ENCODE data around the gene PGAM5. TPM values are rescaled to one million over a fixed set of nuclear protein-coding genes. Genes with fewer than 3 reads are reported as not detected.

The PGAM5 gene
- polyA plus RNA-seq, 4 donors = 21.0 to 26.4 (median 22.8) TPM

DNA sequence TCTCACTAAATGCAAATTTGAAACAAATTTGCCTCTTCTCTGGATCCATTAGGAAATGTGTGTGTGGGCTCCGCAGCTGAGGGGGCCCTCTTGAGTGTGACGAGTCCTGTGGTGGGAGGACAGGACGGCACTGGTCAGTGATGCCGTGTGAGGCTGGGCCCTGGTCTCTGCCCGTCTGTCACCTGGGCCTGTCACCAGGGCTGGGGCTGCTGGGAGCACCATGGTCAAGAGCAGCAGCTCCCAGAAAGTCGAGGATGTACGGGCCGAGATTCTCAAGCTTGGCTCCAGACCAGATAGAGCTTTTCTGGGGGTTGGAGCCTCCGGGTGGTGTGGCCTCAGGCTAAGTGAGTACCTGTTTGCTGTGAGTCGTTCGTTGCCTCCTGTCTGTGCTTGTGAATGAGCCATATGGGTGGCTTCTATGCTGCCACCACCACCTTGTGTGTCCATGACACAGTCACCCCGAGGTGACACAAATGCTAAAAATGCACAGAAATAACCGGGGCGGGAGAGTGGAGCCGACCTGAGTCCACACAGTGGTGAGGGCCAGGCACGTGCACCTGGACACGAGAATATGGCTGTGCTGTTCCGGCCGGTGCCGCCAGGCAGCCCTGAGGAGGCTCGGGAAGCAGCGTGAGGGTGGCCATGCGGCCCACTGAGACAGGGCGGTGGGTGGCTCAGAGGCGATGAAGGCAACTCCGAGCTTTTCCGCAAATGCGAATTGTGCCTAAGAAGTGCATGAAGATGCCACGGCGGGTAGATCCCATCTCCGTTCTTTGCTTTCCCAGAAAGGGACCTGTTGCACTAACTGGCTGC, 8.7 kb downstream of the PGAM5 start:
- no peak for DNase-seq (ENCODE audit: low read depth in 4 of 4, low spot score in 3 of 4)

GRCh38 chr12:132719954-132720324, 9.3 kb downstream of the PGAM5 start:
- no peak for DNase-seq (ENCODE audit: low read depth in 4 of 4, low spot score in 3 of 4)

DNA sequence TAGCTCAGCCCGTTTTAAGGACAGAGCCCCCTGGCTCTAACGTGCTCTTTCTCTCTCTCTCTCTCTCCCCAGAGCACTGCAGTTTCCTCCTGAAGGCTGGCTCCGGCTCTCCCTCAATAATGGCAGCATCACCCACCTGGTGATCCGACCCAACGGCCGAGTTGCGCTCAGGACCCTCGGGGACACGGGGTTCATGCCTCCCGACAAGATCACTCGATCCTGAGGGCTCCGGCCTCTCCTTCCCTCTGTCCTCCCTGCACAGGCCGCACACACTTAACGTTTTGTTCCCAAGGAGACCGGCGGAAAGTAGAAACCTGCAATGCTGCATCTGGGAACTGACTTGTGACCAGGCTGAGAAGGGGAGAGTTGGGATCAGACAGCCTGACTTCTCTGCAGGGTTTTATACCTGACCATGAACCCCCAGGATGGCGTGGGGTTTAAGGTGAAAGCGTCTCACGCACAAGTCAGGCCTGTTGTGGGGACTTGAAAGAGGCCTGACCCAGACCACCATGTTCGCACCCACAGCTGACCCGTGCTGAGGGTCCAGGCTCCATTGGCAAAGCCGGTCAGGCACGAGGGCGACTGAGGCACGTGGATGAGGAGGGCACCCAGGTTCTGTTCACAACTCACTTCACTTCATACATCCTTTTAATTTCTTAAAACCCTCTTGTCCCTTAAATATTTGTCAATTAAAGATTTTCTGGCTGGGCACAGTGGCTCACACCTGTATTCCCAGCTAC, 10.1 kb downstream of the PGAM5 start:
- no peak for DNase-seq (ENCODE audit: low read depth in 4 of 4, low spot score in 3 of 4)

GRCh38 chr12:132723015-132723763, 12.5 kb downstream of the PGAM5 start:
- DNase-seq (ENCODE audit: low read depth in 4 of 4, low spot score in 3 of 4) = no peak

GRCh38 chr12:132723764-132724140, 13.1 kb downstream of the PGAM5 start:
- no peak for DNase-seq (ENCODE audit: low read depth in 4 of 4, low spot score in 3 of 4)

DNA sequence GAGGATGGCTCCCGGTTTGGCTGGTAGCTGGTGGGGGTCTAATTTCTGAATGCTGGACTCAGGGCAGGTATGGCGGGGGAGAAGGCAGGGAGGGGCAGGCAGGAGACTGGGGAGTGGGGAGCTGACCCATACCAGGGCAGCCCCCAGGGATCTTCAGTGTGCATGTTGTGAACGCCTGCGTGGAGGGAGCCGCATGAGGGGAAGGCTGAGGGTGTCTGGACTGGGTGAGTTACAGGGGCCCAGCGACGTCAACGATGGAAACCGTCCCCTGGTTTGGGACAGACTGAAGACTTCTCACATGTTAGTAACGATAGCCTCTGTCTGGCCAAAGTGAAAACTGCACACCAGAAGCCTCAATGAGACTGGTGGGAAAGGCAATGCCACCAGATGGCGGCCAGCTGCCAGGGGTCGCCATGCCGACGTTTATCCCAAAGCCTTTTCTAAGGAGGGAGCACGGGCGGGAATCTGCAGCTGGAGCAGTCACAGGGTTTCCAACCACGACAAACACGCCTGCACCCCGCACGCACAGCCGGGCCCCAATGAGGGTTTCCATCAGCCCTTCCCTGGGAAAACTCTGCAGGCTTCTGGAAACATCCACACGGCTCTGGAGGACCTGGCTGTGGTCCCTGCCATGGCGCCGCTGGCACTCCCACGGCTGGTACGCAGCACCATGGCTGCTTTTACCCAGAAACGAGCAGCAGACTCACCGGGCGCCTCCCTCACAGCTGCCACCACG, 14.0 kb downstream of the PGAM5 start:
- no peak for DNase-seq (ENCODE audit: low read depth in 4 of 4, low spot score in 3 of 4)

DNA sequence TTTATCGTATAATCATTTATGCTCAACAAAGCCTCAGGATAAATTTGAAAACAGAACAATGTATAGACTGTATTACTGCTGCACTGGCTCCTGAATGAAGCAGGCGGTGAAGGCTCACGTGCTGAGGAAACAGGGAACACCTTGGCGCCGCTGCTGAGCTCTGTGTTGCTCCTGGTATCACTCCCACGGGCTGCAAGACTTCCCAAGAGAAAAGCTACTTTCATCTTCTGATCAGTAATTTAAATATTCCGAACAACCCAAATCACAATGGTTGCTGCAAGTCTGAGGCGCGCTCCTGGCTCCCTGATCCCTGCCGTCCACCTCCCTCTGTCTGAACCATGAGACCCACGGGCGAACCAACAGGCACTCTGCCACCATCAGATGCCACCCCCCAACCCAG, 15.7 kb downstream of the PGAM5 start:
- DNase-seq (ENCODE audit: low read depth in 4 of 4, low spot score in 3 of 4) = no peak

DNA sequence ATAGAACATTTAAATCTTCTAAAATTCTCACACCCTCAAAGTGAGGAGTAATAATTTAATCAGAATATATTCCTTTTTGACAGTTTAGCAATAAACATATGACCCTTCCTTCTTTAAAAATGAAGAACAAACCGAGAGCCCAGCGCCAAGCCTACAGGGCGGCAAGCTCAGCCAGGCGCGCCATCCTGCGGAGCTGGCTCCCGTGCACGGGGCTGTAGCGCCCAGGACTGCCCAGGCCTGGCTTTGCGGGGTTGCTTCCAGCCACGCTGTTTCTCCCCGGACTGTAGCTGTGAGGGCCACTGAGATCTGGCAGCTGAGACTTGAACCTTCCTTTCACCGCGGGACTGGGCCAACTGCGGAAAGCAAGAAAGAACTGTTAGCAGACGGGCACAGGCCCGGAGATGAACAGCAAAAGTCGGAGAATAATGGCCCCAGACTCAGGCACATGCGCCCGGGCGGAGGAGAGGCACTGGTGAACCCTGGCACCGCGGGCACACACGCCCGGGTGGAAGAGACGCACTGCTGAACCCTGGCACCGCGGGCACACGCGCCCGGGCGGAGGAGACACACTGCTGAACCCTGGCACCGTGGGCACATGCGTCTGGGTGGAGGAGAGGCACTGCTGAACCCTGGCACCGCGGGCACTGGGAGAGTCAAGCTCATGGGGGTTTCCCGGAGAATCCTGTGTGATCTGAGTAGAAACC, 16.6 kb downstream of the PGAM5 start:
- no peak for DNase-seq (ENCODE audit: low read depth in 4 of 4, low spot score in 3 of 4)

DNA sequence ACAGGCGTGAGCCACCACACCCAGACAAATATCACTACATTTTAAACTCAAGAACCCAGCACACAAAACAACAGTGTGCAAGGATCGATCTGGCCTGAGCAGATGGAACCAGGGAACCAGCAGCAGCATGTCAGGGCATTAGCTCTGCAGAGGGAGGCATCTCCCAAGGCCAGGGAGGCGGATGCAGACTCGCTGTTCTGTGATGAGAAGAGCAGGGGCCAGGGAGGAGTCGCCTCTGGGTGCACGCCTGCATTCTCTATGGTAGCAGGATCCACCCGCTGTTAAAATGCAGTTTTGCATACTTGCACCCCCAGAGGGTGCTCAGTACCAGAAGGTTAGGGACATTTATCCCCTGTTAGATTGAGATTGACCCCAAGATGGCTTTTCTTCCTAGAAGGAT, 17.9 kb downstream of the PGAM5 start:
- DNase-seq (ENCODE audit: low read depth in 4 of 4, low spot score in 3 of 4) = no peak

DNA sequence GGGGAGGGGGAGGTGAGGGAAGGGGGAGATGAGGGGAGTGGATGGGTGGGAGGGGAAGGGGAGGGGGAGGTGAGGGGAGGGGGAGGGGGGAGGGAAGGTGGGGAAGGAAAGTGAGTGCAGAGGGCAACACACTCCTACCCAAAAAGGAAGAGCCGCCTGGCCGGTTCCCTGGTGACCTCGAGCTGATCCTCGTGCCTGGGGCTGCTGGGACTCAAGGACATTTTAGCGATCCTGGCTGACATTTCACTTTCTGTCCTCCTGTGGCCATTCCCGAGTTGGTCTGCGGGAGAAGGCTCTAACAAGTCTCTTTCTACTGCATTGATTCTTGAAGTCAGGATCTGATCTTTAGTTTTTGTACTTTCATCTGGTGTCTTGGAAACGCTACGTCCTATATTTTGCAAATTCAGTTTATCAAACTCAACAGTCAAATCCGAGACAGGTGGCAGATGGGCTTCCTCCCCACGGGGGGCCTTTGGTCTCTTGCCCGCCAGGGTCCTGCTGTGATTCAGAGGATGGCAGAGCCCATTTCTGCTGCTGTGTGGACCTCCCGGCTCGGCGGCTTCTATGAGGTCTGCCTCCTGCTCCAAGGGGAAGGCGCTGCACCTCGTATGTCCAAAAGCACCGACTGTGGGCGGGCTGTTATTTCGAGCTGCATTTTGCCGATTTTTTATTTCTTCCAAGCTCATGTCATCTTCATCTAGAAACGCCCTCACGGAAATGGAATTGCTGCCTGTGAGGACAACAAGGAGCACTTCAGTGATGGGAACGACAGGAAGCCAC, 19.1 kb downstream of the PGAM5 start:
- DNase-seq (ENCODE audit: low read depth in 4 of 4, low spot score in 3 of 4) = no peak

DNA sequence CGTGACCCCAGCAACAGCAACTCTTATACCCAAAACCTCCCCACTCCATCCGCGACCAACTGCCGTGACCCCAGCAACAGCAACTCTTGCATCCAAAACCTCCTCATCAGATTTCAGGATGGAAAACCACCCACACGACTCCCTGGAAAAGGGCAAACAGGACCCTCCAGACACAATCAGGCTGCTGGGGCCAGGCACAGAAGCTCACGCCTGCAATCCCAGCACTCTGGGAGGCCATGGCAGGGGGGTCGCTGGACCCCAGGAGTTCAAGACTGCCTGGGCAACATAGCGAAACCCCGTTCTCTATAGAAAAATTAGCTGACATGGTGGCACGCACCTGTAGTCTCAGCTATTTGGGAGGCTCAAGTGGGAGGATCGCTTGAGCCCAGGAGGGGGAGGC, 19.7 kb downstream of the PGAM5 start:
- DNase-seq (ENCODE audit: low read depth in 4 of 4, low spot score in 3 of 4) = no peak

- no peak for DNase-seq (ENCODE audit: low read depth in 4 of 4, low spot score in 3 of 4)
Measured at GRCh38 chr12:132731574-132731973, 20.9 kb downstream of the PGAM5 start.

DNA sequence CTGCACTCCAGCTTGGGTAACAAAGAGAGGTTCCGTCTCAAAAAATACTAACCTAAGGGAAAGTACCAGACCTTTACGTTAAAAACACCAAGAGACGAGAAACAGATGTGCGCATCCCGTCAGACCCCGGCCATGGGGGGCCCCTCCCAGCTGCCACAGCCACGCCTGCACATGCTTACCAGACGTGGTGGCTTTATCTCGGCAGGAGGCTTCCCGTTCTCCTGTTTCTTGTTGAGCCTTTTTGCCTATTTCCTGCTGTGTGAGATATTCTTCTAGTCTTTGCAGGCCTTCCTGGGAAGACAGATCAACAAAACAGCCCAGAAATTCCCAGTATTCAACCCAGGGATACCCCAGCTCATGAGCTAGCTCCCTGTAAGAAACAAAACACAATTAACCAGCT, 23.6 kb downstream of the PGAM5 start:
- no peak for DNase-seq (ENCODE audit: low read depth in 4 of 4, low spot score in 3 of 4)

GRCh38 chr12:132735496-132735895, 24.9 kb downstream of the PGAM5 start:
- no peak for DNase-seq (ENCODE audit: low read depth in 4 of 4, low spot score in 3 of 4)

GRCh38 chr12:132736378-132736777, 25.7 kb downstream of the PGAM5 start:
- no peak for DNase-seq (ENCODE audit: low read depth in 4 of 4, low spot score in 3 of 4)

DNA sequence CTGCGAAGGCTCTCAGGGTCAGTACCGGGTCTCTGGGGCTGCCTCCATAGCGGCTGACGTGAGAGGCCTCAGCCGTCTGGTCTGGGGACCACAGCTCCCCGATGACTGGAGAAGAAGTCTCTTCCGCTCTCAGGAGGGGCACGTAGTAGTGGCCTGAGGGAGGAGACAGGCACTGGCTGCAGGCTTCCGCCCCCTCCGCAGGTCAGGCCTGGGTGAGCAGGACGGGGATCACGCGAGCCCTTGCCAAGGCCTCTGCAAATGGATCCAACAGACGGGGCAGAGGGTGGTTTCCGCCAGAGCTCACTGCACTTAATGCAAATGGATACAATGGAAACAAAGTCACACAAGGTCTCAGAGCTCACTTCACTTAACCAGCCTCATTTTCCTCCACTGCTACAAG, 26.3 kb downstream of the PGAM5 start:
- DNase-seq (ENCODE audit: low read depth in 4 of 4, low spot score in 3 of 4) = no peak

DNA sequence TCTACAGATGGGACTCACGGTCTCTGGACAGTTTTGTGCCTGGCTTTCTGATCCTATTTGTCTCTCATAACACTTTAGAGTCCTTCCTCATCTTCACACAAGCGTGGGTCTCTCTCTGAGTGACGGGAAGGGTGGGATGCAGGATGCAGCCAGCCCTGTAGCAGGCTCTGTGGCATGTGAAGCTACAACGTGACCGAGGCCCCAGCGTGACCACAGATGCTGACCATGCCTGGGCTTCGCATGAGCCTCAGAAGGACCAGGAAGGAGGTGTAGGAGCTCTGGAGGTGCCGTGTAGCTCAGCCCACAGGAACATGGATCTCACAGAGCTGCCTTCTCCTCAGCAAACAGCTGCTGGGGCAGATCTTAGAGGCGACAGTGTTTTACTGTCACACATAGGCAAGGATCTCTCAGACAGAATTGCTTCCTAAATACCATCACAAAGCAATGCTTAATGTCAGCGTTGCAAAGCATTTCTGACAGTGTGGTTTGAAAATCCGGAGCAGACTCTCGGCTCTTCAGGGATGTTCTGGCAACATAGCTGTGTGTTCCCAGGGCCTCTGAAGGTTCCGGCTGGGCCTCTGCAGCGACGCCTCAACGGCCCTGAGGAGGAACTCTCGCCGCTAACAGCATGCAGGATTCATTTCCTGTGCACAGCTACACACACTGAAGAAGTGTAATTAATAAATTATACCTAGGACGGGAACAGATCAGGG, 29.1 kb downstream of the PGAM5 start:
- no peak for DNase-seq (ENCODE audit: low read depth in 4 of 4, low spot score in 3 of 4)

DNA sequence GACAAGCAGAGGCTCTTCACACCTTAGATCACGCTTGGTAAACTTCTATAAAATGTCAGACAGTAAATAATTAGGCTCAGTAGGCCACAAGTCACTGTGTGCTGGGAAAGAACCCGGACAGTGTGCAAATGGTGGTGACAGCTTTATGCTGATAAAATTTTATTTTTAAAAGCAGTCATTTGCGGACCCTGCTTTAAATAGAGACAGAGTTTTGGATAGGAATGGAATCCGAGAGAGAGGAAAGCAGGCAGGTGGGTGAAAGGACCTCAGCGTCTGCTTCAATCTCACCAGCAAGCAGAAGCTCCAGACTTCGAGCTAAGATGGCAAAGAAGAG, 29.6 kb downstream of the PGAM5 start:
- DNase-seq (ENCODE audit: low read depth in 4 of 4, low spot score in 3 of 4) = no peak

- no peak for DNase-seq (ENCODE audit: low read depth in 4 of 4, low spot score in 3 of 4)
Measured at GRCh38 chr12:132740652-132741051, 30.0 kb downstream of the PGAM5 start.
